HepG2 (cell line): ENCODE results near the gene GABRP. TPM values are rescaled to one million over a fixed set of nuclear protein-coding genes. Genes with fewer than 3 reads are reported as not detected.

ENCODE experiments used
- ATAC-seq: fragments of 200-7000 bp; cut with Tn5 transposase; 3 replicates; pipeline ENCODE4 v1.9.1; 2020; ENCODE audit warnings: mild to moderate bottlenecking, moderate library complexity
- Bru-seq: library from RNA; stranded (reverse); fragments of 400-500 nt; gene quantifications from one replicate; lab custom pipeline; 2021; lab: Mats Ljungman, UMichigan
- BruChase-seq, 2 experiments: library from RNA; stranded (reverse); fragments of 400-500 nt; gene quantifications; one replicate each; lab custom pipeline; 2021; lab: Mats Ljungman, UMichigan
- BruUV-seq: library from RNA; stranded (reverse); fragments of 400-500 nt; replicated peaks from 2 replicates; lab custom pipeline; 2021; lab: Mats Ljungman, UMichigan
- CTCF ChIA-PET: fragments of 300-600 bp; formaldehyde crosslinking; extraction: SDS; loops from one replicate; lab custom pipeline; 2021; ENCODE audit warnings: low total read pairs, inconsistent platforms, low intra/inter-chr PET ratio; lab: Yijun Ruan, JAX
- POLR2A ChIA-PET: fragments of 350-600 bp; sonication (Branson Sonifier 250); formaldehyde crosslinking; loops from one replicate; lab custom pipeline; 2020; ENCODE audit warnings: antibody characterized with exemption, inconsistent platforms; lab: Yijun Ruan, JAX
- DNase-seq: peaks from one replicate; pipeline ENCODE4 v3.0.0-alpha.2; 2015; ENCODE audit warnings: low spot score
- FAIRE-seq: peaks from 3 replicates; lab custom pipeline; 2011; peaks lifted over from hg19 to GRCh38; lab: Jason Lieb, UNC
- H2AFZ ChIP-seq: one replicate; pipeline ENCODE4 v1.6.1; 2011; ENCODE audit warnings: low read length, inconsistent platforms
- H3K27ac ChIP-seq: fragments of 300-600 bp; 3 replicates; pipeline ENCODE4 v1.8.0; 2011; ENCODE audit warnings: mixed run types, mild to moderate bottlenecking, mixed read lengths, low read length, inconsistent platforms; ENCODE audit not compliant: insufficient read depth; ENCODE audit errors: extremely low read length
- H3K27me3 ChIP-seq, 2 experiments: fragments of 200-600 bp in 1 of 2; 2 replicates in 1 of 2; 3 replicates in 1 of 2; pipeline versions ENCODE4 v1.6.0 to v1.8.0; 2011; ENCODE audit warnings: low read length in 2 of 2, mild to moderate bottlenecking in 2 of 2, moderate library complexity in 2 of 2, inconsistent platforms in 1 of 2; ENCODE audit not compliant: insufficient read depth in 2 of 2, control insufficient read depth in 1 of 2
- H3K36me3 ChIP-seq, 2 experiments: fragments of 200-600 bp in 1 of 2; replicated peaks in 1 of 2; 2 replicates in 1 of 2; 3 replicates in 1 of 2; pipeline versions ENCODE4 v1.5.1 to v1.8.0; 2011; ENCODE audit warnings: low read length in 2 of 2, inconsistent platforms in 1 of 2; ENCODE audit not compliant: insufficient read depth in 2 of 2, control insufficient read depth in 1 of 2
- H3K4me1 ChIP-seq: 2 replicates; pipeline ENCODE4 v1.5.1; 2012; ENCODE audit warnings: low read length, inconsistent platforms; ENCODE audit not compliant: insufficient read depth
- H3K4me2 ChIP-seq: 2 replicates; pipeline ENCODE4 v1.6.0; 2011; ENCODE audit warnings: low read depth, low read length, inconsistent platforms
- H3K4me3 ChIP-seq, 3 experiments: fragments of 200-600 bp in 1 of 3; sonication (generic), shearing (Covaris generic) in 1 of 3; replicated peaks in 1 of 3; 2 replicates each; pipeline ENCODE4 v1.5.1; 2011 to 2016; ENCODE audit warnings: low read length in 3 of 3, inconsistent platforms in 2 of 3, low read depth in 2 of 3, mild to moderate bottlenecking in 2 of 3, control low read depth in 1 of 3, mixed read lengths in 1 of 3; ENCODE audit not compliant: insufficient read depth in 1 of 3
- H3K79me2 ChIP-seq: one replicate; pipeline ENCODE4 v1.6.1; 2011; ENCODE audit warnings: low read length, inconsistent platforms; ENCODE audit not compliant: insufficient read depth
- H3K9ac ChIP-seq: 2 replicates; pipeline ENCODE4 v1.6.0; 2011; ENCODE audit warnings: mild to moderate bottlenecking, low read depth, low read length, inconsistent platforms; ENCODE audit not compliant: insufficient read depth
- H3K9me3 ChIP-seq: 2 replicates; pipeline ENCODE4 v1.5.1; 2012; ENCODE audit warnings: mild to moderate bottlenecking, low read length
- H4K20me1 ChIP-seq: 2 replicates; pipeline ENCODE4 v1.6.0; 2011; ENCODE audit warnings: inconsistent platforms, mild to moderate bottlenecking, low read length, moderate library complexity; ENCODE audit not compliant: insufficient read depth
- DNMT1 ChIP-seq: sonication (generic); formaldehyde crosslinking; IDR thresholded peaks from 2 replicates; pipeline ENCODE4 v1.5.1; 2020; ENCODE audit warnings: mild to moderate bottlenecking, missing genetic modification reagents
- FOXA1 ChIP-seq, 2 experiments: fragments of 450-650 bp in 1 of 2; sonication (generic) in 1 of 2; formaldehyde crosslinking in 1 of 2; IDR thresholded peaks; 2 replicates each; pipeline versions ENCODE4 v1.4.0 to v1.6.1; 2016 to 2020; ENCODE audit warnings: missing genetic modification reagents in 1 of 2
- HMGA1 ChIP-seq: sonication (generic); formaldehyde crosslinking; conservative IDR thresholded peaks from 2 replicates; pipeline ENCODE4 v1.4.0; 2020; ENCODE audit warnings: missing genetic modification reagents
- HOXA3 ChIP-seq: sonication (generic); formaldehyde crosslinking; IDR thresholded peaks from 2 replicates; pipeline ENCODE4 v1.5.0; 2020; ENCODE audit warnings: missing genetic modification reagents
- KAT2B ChIP-seq: fragments of 150-350 bp; IDR thresholded peaks from 2 replicates; pipeline ENCODE4 v1.6.1; 2014; ENCODE audit warnings: low read depth, low read length, borderline replicate concordance
- ZNF567 ChIP-seq: sonication (generic); formaldehyde crosslinking; IDR thresholded peaks from 2 replicates; pipeline ENCODE4 v1.8.1; 2023; ENCODE audit warnings: mild to moderate bottlenecking, missing genetic modification reagents, borderline replicate concordance
- WGBS: methylation state at CpG from one replicate; pipeline ENCODE4 v1.1.6; 2017; ENCODE audit warnings: low lambda C conversion rate; 5-methylcytosine and 5-hydroxymethylcytosine counted together
- in situ Hi-C: cut with HindIII; loops from 2 replicates; pipeline ENCODE4 v1.10.0; 2017; ENCODE audit warnings: low pct_unique_long_range_greater_than_20kb; ENCODE audit not compliant: extremely low pct_ligation_motif_present
- intact Hi-C: fragments of 100-400 bp; cut with micrococcal nuclease; formaldehyde crosslinking; loops from one replicate; pipeline ENCODE4 v1.10.0; 2022; ENCODE audit not compliant: unreplicated experiment
- long read RNA-seq, 2 experiments: library from RNA in 1 of 2; library from polyadenylated mRNA in 1 of 2; stranded (forward) in 1 of 2; unstranded in 1 of 2; transcript quantifications; one replicate each; pipeline ENCODE4 v2.0.0, GENCODE V29; 2019 to 2022
- polyA minus RNA-seq, 3 experiments: library from RNA; depleted of rRNA, polyadenylated mRNA; stranded (reverse); fragments of >200 nt; gene quantifications; 2 replicates each; pipeline ENCODE4 v1.2.3, GENCODE V29; 2011; ENCODE audit warnings: low replicate concordance in 1 of 3
- polyA plus RNA-seq, 8 experiments: library from polyadenylated mRNA; depleted of rRNA in 3 of 8; stranded (reverse) in 7 of 8; unstranded in 1 of 8; fragments of >200 nt; fragmentation: Illumina TruSeq in 4 of 8; extraction: Trizol in 4 of 8; gene quantifications; 2 replicates each; pipeline versions ENCODE4 v1.2.1 to v1.2.3, GENCODE V29; 2011 to 2016; ENCODE audit warnings: low read depth in 4 of 8, missing spikeins in 1 of 8, mixed read lengths in 1 of 8; ENCODE audit not compliant: insufficient read depth in 1 of 8
- total RNA-seq, 5 experiments: library from RNA; depleted of rRNA; stranded (reverse); fragments of >200 nt; fragmentation: Illumina TruSeq; extraction: Trizol; gene quantifications; 2 replicates each; pipeline ENCODE4 v1.2.3, GENCODE V29; 2016; ENCODE audit warnings: low read depth in 1 of 5
- TF ChIP-seq, protein P1 (sequence below): sonication (generic); formaldehyde crosslinking; IDR thresholded peaks from 2 replicates; pipeline ENCODE4 v1.8.1; 2022; ENCODE audit warnings: mild to moderate bottlenecking, missing genetic modification reagents
- TF ChIP-seq, protein P2 (sequence below): sonication (generic); formaldehyde crosslinking; IDR thresholded peaks from 2 replicates; pipeline ENCODE4 v1.4.0; 2020; ENCODE audit warnings: mild to moderate bottlenecking, missing genetic modification reagents
- TF ChIP-seq, protein P3 (sequence below): sonication (generic); formaldehyde crosslinking; IDR thresholded peaks from 2 replicates; pipeline ENCODE4 v1.8.1; 2023; ENCODE audit warnings: mild to moderate bottlenecking, missing genetic modification reagents
- TF ChIP-seq, protein P4 (sequence below): sonication (generic); formaldehyde crosslinking; IDR thresholded peaks from 2 replicates; pipeline ENCODE4 v1.4.0; 2020; ENCODE audit warnings: mild to moderate bottlenecking, low read depth, missing genetic modification reagents

Gene GABRP, protein sequence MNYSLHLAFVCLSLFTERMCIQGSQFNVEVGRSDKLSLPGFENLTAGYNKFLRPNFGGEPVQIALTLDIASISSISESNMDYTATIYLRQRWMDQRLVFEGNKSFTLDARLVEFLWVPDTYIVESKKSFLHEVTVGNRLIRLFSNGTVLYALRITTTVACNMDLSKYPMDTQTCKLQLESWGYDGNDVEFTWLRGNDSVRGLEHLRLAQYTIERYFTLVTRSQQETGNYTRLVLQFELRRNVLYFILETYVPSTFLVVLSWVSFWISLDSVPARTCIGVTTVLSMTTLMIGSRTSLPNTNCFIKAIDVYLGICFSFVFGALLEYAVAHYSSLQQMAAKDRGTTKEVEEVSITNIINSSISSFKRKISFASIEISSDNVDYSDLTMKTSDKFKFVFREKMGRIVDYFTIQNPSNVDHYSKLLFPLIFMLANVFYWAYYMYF
- total RNA-seq (2016; rRNA removed; fragmentation: Illumina TruSeq; extraction: Trizol) = not detected in 2 replicates
- total RNA-seq (2016; cell fraction: cytosol; rRNA removed; fragmentation: Illumina TruSeq; extraction: Trizol; ENCODE audit: low read depth) = not detected in 2 replicates
- total RNA-seq (2016; cell fraction: insoluble cytoplasmic fraction; rRNA removed; fragmentation: Illumina TruSeq; extraction: Trizol) = not detected in 2 replicates
- not detected in 2 replicates for total RNA-seq (2016; cell fraction: membrane; rRNA removed; fragmentation: Illumina TruSeq; extraction: Trizol)
- total RNA-seq (2016; cell fraction: nucleus; rRNA removed; fragmentation: Illumina TruSeq; extraction: Trizol) = not detected in 2 replicates
- polyA plus RNA-seq (2011; rRNA removed) = not detected in 2 replicates
- not detected in 2 replicates for polyA plus RNA-seq (2011; cell fraction: cytosol; rRNA removed)
- not detected in 2 replicates for polyA plus RNA-seq (2011; cell fraction: nucleus; rRNA removed)
- polyA plus RNA-seq (2012) = not detected in 2 replicates
- not detected in 2 replicates for polyA plus RNA-seq (2016; cell fraction: cytosol; fragmentation: Illumina TruSeq; extraction: Trizol; ENCODE audit: low read depth)
- not detected in 2 replicates for polyA plus RNA-seq (2016; cell fraction: insoluble cytoplasmic fraction; fragmentation: Illumina TruSeq; extraction: Trizol; ENCODE audit: low read depth)
- polyA plus RNA-seq (2016; cell fraction: membrane; fragmentation: Illumina TruSeq; extraction: Trizol; ENCODE audit: low read depth) = not detected in 2 replicates
- polyA plus RNA-seq (2016; cell fraction: nucleus; fragmentation: Illumina TruSeq; extraction: Trizol; ENCODE audit: insufficient read depth, low read depth) = not detected in 2 replicates
- not detected in 2 replicates for polyA minus RNA-seq (2011; rRNA and poly(A)+ RNA removed; ENCODE audit: low replicate concordance)
- polyA minus RNA-seq (2011; cell fraction: cytosol; rRNA and poly(A)+ RNA removed) = not detected in 2 replicates
- not detected in 2 replicates for polyA minus RNA-seq (2011; cell fraction: nucleus; rRNA and poly(A)+ RNA removed)
- Bru-seq, nascent RNA = not detected
- BruChase-seq, experiment 1, labeled RNA remaining after a 6-hour chase = not detected
- not detected for BruChase-seq, experiment 2, labeled RNA remaining after a 2-hour chase
- long read RNA-seq, experiment 1 = 0 reads
- long read RNA-seq, experiment 2 = 0 reads

DNA sequence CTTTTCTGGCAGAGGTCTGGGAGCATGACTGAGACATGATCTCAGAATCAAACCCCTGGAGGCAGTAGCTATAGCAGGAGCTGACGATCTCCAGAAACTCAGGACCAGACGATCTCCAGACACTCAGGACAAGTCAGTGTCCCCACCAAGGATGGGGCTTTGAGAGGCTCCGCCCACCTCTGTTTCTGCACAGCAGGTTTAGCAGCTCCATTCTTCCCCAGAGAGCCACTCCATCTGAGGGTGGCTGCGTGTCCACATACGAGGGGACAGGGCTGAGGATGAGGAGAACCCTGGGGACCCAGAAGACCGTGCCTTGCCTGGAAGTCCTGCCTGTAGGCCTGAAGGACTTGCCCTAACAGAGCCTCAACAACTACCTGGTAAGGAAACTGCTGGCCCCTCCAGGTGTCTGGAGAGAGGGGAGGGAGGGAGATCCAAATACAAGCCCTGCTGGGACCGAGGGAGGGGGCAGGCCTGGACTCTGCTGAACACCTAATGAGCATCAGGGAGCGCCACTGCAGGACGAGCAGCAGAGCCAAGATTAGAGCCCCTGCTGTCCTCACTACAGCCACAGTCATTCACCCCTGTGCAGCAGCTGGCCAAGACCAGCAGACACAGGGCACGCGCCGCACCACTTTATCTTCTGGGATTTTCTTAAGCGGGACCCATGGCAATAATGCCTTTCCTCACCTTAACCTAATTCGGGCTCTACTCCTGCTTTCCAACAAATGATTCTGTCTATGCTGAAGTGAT lies at the start of gene GABRP:
GABRP (plus strand) TSS at position 228 of the 750 bp plus-strand sequence. CDS start 4,891 bp downstream, outside the sequence.
- H4K20me1 ChIP-seq = no peaks in the 10 kb centered on the region
- no peaks in the 10 kb centered on the region for H3K79me2 ChIP-seq
- in situ Hi-C loops (no loop called here), intact Hi-C loops (no loop called here)
- no peak within 1 kb of the TSS for H3K27ac ChIP-seq
- no peaks in the 10 kb centered on the region for H3K9me3 ChIP-seq
- no peak within 1 kb of the TSS for H2AFZ ChIP-seq
- ChIA-PET POLR2A (no interaction called here), CTCF (no interaction called here)
- BruUV-seq = no TSS peak
- ATAC-seq (no peak), FAIRE-seq (no peak), DNase-seq (no peak)
- no peaks in the 10 kb centered on the region for H3K36me3 ChIP-seq
- 65% methylated on average over 6 of the region's 14 CpGs for WGBS
- H3K4me1 ChIP-seq = no peaks in the 10 kb centered on the region
- peaks cover 0 to 1% of the 10 kb centered on the region in 2 experiments; a peak in 2 of 5 replicates for H3K27me3 ChIP-seq
- no peak within 1 kb of the TSS for H3K9ac ChIP-seq
- H3K4me3 ChIP-seq = no peak within 1 kb of the TSS
- no peak within 1 kb of the TSS for H3K4me2 ChIP-seq
- TF ChIP-seq ZNF567 (CRISPR knock-in tag) (no peak), HMGA1 (CRISPR knock-in tag) (no peak), HOXA3 (CRISPR knock-in tag) (no peak), FOXA1 (IDR thresholded peaks at IDR 0.05) (no peak), FOXA1 (CRISPR knock-in tag; IDR thresholded peaks at IDR 0.05) (no peak), KAT2B (no peak), DNMT1 (CRISPR knock-in tag) (no peak)
- TF ChIP-seq, protein P1, sequence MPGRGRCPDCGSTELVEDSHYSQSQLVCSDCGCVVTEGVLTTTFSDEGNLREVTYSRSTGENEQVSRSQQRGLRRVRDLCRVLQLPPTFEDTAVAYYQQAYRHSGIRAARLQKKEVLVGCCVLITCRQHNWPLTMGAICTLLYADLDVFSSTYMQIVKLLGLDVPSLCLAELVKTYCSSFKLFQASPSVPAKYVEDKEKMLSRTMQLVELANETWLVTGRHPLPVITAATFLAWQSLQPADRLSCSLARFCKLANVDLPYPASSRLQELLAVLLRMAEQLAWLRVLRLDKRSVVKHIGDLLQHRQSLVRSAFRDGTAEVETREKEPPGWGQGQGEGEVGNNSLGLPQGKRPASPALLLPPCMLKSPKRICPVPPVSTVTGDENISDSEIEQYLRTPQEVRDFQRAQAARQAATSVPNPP (CRISPR knock-in tag) = no peak
- TF ChIP-seq, protein P2, sequence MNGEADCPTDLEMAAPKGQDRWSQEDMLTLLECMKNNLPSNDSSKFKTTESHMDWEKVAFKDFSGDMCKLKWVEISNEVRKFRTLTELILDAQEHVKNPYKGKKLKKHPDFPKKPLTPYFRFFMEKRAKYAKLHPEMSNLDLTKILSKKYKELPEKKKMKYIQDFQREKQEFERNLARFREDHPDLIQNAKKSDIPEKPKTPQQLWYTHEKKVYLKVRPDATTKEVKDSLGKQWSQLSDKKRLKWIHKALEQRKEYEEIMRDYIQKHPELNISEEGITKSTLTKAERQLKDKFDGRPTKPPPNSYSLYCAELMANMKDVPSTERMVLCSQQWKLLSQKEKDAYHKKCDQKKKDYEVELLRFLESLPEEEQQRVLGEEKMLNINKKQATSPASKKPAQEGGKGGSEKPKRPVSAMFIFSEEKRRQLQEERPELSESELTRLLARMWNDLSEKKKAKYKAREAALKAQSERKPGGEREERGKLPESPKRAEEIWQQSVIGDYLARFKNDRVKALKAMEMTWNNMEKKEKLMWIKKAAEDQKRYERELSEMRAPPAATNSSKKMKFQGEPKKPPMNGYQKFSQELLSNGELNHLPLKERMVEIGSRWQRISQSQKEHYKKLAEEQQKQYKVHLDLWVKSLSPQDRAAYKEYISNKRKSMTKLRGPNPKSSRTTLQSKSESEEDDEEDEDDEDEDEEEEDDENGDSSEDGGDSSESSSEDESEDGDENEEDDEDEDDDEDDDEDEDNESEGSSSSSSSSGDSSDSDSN (CRISPR knock-in tag) = no peak
- TF ChIP-seq, protein P3, sequence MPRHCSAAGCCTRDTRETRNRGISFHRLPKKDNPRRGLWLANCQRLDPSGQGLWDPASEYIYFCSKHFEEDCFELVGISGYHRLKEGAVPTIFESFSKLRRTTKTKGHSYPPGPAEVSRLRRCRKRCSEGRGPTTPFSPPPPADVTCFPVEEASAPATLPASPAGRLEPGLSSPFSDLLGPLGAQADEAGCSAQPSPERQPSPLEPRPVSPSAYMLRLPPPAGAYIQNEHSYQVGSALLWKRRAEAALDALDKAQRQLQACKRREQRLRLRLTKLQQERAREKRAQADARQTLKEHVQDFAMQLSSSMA = no peak
- TF ChIP-seq, protein P4, sequence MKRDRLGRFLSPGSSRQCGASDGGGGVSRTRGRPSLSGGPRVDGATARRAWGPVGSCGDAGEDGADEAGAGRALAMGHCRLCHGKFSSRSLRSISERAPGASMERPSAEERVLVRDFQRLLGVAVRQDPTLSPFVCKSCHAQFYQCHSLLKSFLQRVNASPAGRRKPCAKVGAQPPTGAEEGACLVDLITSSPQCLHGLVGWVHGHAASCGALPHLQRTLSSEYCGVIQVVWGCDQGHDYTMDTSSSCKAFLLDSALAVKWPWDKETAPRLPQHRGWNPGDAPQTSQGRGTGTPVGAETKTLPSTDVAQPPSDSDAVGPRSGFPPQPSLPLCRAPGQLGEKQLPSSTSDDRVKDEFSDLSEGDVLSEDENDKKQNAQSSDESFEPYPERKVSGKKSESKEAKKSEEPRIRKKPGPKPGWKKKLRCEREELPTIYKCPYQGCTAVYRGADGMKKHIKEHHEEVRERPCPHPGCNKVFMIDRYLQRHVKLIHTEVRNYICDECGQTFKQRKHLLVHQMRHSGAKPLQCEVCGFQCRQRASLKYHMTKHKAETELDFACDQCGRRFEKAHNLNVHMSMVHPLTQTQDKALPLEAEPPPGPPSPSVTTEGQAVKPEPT (CRISPR knock-in tag) = no peak
